Neutrophil (primary cell): ENCODE data around the gene ZPLD1.

Experiments
- H3K27ac ChIP-seq: fragments of 200-600 bp; sonication (generic); 2 replicates; pipeline ENCODE4 v1.5.1; 2016; ENCODE audit warnings: mild to moderate bottlenecking, moderate library complexity
- H3K27me3 ChIP-seq: fragments of 200-600 bp; sonication (generic); 2 replicates; pipeline ENCODE4 v1.6.0; 2016; ENCODE audit warnings: mild to moderate bottlenecking
- H3K36me3 ChIP-seq: fragments of 200-600 bp; sonication (generic); 2 replicates; pipeline ENCODE4 v1.5.1; 2017
- H3K4me1 ChIP-seq, 2 experiments: fragments of 200-600 bp in 1 of 2; sonication (generic) in 1 of 2; 1 replicate in 1 of 2; 2 replicates in 1 of 2; pipeline versions ENCODE4 v1.5.1 to v1.6.1; 2013 to 2016; ENCODE audit warnings: low read depth in 1 of 2, low read length in 1 of 2, mild to moderate bottlenecking in 1 of 2, moderate library complexity in 1 of 2; ENCODE audit not compliant: control insufficient read depth in 1 of 2, insufficient read depth in 1 of 2
- H3K4me3 ChIP-seq, 2 experiments: fragments of 200-600 bp in 1 of 2; sonication (generic) in 1 of 2; 1 replicate in 1 of 2; 2 replicates in 1 of 2; pipeline ENCODE4 v1.5.1; 2013 to 2016; ENCODE audit warnings: low read depth in 1 of 2, low read length in 1 of 2, mild to moderate bottlenecking in 1 of 2, moderate library complexity in 1 of 2
- H3K9me3 ChIP-seq: fragments of 200-600 bp; sonication (generic); 2 replicates; pipeline ENCODE4 v1.5.1; 2016
- TF ChIP-seq, protein P1 (sequence below): fragments of 200-600 bp; sonication (generic); IDR thresholded peaks from 2 replicates; pipeline ENCODE4 v1.5.1; 2016; ENCODE audit warnings: antibody characterized with exemption

Gene ZPLD1

GRCh38 chr3:102398176-102398575 lies 36.6 kb upstream of the ZPLD1 start:
- H3K27ac ChIP-seq: no peak overlapping the region
- TF ChIP-seq, protein P1, sequence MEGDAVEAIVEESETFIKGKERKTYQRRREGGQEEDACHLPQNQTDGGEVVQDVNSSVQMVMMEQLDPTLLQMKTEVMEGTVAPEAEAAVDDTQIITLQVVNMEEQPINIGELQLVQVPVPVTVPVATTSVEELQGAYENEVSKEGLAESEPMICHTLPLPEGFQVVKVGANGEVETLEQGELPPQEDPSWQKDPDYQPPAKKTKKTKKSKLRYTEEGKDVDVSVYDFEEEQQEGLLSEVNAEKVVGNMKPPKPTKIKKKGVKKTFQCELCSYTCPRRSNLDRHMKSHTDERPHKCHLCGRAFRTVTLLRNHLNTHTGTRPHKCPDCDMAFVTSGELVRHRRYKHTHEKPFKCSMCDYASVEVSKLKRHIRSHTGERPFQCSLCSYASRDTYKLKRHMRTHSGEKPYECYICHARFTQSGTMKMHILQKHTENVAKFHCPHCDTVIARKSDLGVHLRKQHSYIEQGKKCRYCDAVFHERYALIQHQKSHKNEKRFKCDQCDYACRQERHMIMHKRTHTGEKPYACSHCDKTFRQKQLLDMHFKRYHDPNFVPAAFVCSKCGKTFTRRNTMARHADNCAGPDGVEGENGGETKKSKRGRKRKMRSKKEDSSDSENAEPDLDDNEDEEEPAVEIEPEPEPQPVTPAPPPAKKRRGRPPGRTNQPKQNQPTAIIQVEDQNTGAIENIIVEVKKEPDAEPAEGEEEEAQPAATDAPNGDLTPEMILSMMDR: no peak
- H3K9me3 ChIP-seq: no peaks in the 10 kb centered on the region
- no peaks in the 10 kb centered on the region for H3K36me3 ChIP-seq
- H3K4me1 ChIP-seq: no peaks in the 10 kb centered on the region
- H3K4me3 ChIP-seq: no peak overlapping the region
- H3K27me3 ChIP-seq: no peaks in the 10 kb centered on the region

DNA sequence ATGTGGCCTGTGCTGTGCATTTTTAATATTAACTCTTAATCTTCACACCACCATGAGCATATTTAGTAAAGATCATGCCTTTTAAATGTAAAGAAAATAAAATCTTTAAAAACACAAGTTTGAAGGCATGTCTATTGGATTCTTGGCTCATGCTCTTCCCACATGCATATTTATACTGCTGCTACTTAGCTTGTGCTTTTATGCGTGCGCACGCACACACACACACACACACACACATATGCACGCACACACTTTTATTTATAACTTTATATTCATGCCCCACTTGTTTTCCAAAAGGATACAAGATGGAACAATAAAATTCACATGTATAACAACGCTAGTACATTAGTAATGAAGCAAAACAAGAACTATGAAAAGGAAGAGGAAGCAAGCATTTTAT lies 36.1 kb upstream of the ZPLD1 start:
- Histone ChIP-seq H3K27ac (no peak overlapping the region), H3K4me3 (no peak overlapping the region), H3K27me3 (no peaks in the 10 kb centered on the region), H3K9me3 (no peaks in the 10 kb centered on the region), H3K36me3 (no peaks in the 10 kb centered on the region), H3K4me1 (no peaks in the 10 kb centered on the region)
- TF ChIP-seq, protein P1: no peak

DNA sequence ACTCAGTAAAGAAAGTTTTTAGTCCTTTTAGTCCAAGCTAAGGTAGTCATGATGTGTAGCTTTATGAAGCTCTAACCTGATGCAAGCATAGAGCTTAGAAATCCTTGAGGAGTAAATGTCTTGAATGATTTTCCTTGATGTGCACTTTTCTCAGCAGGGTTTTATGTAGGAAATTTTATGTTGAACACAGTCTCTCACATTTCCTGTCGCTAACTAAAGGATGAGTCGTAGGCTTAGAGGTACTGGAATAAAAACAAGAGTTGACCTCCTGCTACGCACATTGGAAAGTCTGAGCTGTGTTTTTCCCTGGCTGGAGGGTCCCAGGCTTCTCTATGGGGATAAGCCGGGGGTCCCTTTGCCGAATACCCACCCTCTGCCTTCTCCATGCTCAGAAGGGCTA lies 34.7 kb upstream of the ZPLD1 start:
- no peaks in the 10 kb centered on the region for H3K27me3 ChIP-seq
- TF ChIP-seq, protein P1: no peak
- H3K4me1 ChIP-seq: no peaks in the 10 kb centered on the region
- no peaks in the 10 kb centered on the region for H3K36me3 ChIP-seq
- no peaks in the 10 kb centered on the region for H3K9me3 ChIP-seq
- no peak overlapping the region for H3K4me3 ChIP-seq
- H3K27ac ChIP-seq: no peak overlapping the region

DNA sequence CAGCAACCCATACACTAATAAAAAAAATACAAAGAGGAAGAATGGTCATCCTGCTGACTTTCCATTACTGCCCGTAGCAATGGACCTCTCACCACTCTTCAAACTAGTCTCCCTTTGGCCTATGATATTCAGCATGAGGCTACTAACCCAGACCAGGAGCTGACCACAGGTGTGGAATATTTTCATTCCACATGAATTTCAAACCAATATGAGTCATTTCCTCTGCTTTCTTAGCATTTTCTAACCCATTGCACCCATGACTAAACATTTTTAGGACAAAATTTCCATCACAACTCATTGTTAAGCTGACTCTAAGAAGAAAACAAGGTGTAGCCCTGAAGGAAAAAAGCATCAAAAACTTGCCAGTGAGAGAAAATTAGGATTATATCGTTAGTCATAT lies 34.0 kb upstream of the ZPLD1 start:
- Histone ChIP-seq H3K4me1 (no peaks in the 10 kb centered on the region), H3K4me3 (no peak overlapping the region), H3K9me3 (no peaks in the 10 kb centered on the region), H3K36me3 (no peaks in the 10 kb centered on the region), H3K27me3 (no peaks in the 10 kb centered on the region), H3K27ac (no peak overlapping the region)
- TF ChIP-seq, protein P1: no peak

- TF ChIP-seq, protein P1: no peak
- Histone ChIP-seq H3K4me1 (no peaks in the 10 kb centered on the region), H3K36me3 (no peaks in the 10 kb centered on the region), H3K27ac (no peak overlapping the region), H3K27me3 (no peaks in the 10 kb centered on the region), H3K4me3 (no peak overlapping the region), H3K9me3 (no peaks in the 10 kb centered on the region)
Measured at GRCh38 chr3:102410616-102411015, 24.2 kb upstream of the ZPLD1 start.

GRCh38 chr3:102415553-102415952 lies 19.3 kb upstream of the ZPLD1 start:
- Histone ChIP-seq H3K27ac (no peak overlapping the region), H3K4me3 (no peak overlapping the region), H3K9me3 (no peaks in the 10 kb centered on the region), H3K4me1 (no peaks in the 10 kb centered on the region), H3K36me3 (no peaks in the 10 kb centered on the region), H3K27me3 (no peaks in the 10 kb centered on the region)
- TF ChIP-seq, protein P1: no peak
